ENCODE data around the gene UQCC3.

- TF ChIP-seq CTCF (conservative IDR thresholded peaks at IDR 0.05; ENCODE audit: low read length) (no peak; the same call in 1 of the 2 replicates), EZH2phosphoT487 (IDR thresholded peaks at IDR 0.05; ENCODE audit: borderline replicate concordance) (no peak)
Measured at GRCh38 chr11:62715150-62716130, 44.0 kb downstream of the UQCC3 start.

Measured in Loucy (cell line).